WTC11 (cell line): ENCODE measurements around the gene LARP1B. TPM values are rescaled to one million over a fixed set of nuclear protein-coding genes. Genes with fewer than 3 reads are reported as not detected.

ENCODE experiments used
- ATAC-seq: fragments of 200-7000 bp; cut with Tn5 transposase; 2 replicates; pipeline ENCODE4 v1.10.0; 2021; ENCODE audit warnings: mild to moderate bottlenecking, moderate library complexity
- CTCF ChIA-PET: fragments of 300-600 bp; sonication (Branson Sonifier 250); formaldehyde crosslinking; loops from one replicate; lab custom pipeline; 2021; ENCODE audit warnings: antibody characterized with exemption; lab: Charles Lee
- POLR2A ChIA-PET: fragments of 350-600 bp; sonication (Branson Sonifier 250); formaldehyde crosslinking; loops from one replicate; lab custom pipeline; 2021; ENCODE audit warnings: antibody characterized with exemption; lab: Charles Lee
- DNase-seq: peaks from one replicate; pipeline ENCODE4 v3.0.0; 2021; ENCODE audit warnings: low spot score
- H3K27ac Mint-ChIP-seq: 2 replicates; pipeline ENCODE4 v1.8.0; 2021; ENCODE audit warnings: mixed read lengths
- H3K27me3 Mint-ChIP-seq: 2 replicates; pipeline ENCODE4 v1.8.0; 2021; ENCODE audit warnings: low read depth, mild to moderate bottlenecking, moderate library complexity, mixed read lengths
- H3K36me3 Mint-ChIP-seq: 2 replicates; pipeline ENCODE4 v1.8.0; 2021; ENCODE audit warnings: mixed read lengths
- H3K4me1 Mint-ChIP-seq: 2 replicates; pipeline ENCODE4 v1.8.0; 2022; ENCODE audit warnings: mixed read lengths
- H3K4me3 Mint-ChIP-seq: 2 replicates; pipeline ENCODE4 v1.8.0; 2021; ENCODE audit warnings: mild to moderate bottlenecking, moderate library complexity, mixed read lengths
- H3K9me3 Mint-ChIP-seq: 2 replicates; pipeline ENCODE4 v1.8.0; 2021; ENCODE audit warnings: mixed read lengths
- AFF4 ChIP-seq: sonication (generic); formaldehyde crosslinking; IDR thresholded peaks from 2 replicates; pipeline ENCODE4 v1.8.1; 2023; ENCODE audit warnings: mild to moderate bottlenecking, missing genetic modification reagents, borderline replicate concordance
- ATF1 ChIP-seq: sonication (generic); formaldehyde crosslinking; IDR thresholded peaks from 2 replicates; pipeline ENCODE4 v1.8.1; 2023; ENCODE audit warnings: mild to moderate bottlenecking, moderate library complexity, missing genetic modification reagents
- ATF6 ChIP-seq: sonication (generic); formaldehyde crosslinking; IDR thresholded peaks from 2 replicates; pipeline ENCODE4 v1.8.1; 2023; ENCODE audit warnings: mild to moderate bottlenecking, missing genetic modification reagents
- CBFB ChIP-seq: sonication (generic); formaldehyde crosslinking; IDR thresholded peaks from 2 replicates; pipeline ENCODE4 v1.8.1; 2022; ENCODE audit warnings: mild to moderate bottlenecking, low read depth, missing genetic modification reagents
- EMX1 ChIP-seq: fragments of 250-450 bp; sonication (Bioruptor Pico); IDR thresholded peaks from 2 replicates; pipeline ENCODE4 v1.8.0; 2021; ENCODE audit warnings: mild to moderate bottlenecking
- ESRRA ChIP-seq: sonication (generic); formaldehyde crosslinking; IDR thresholded peaks from 2 replicates; pipeline ENCODE4 v1.8.1; 2022; ENCODE audit warnings: mild to moderate bottlenecking, missing genetic modification reagents, borderline replicate concordance
- GTF2I ChIP-seq: fragments of 250-450 bp; sonication (Bioruptor Pico); conservative IDR thresholded peaks from 2 replicates; pipeline ENCODE4 v1.4.0; 2021; ENCODE audit warnings: mild to moderate bottlenecking
- IRF2 ChIP-seq: sonication (generic); formaldehyde crosslinking; IDR thresholded peaks from 2 replicates; pipeline ENCODE4 v1.8.0; 2022; ENCODE audit warnings: low read depth, missing genetic modification reagents, borderline replicate concordance
- MXD4 ChIP-seq: fragments of 250-450 bp; sonication (Bioruptor Pico); IDR thresholded peaks from 2 replicates; pipeline ENCODE4 v1.8.0; 2021; ENCODE audit warnings: mild to moderate bottlenecking, moderate library complexity, borderline replicate concordance
- NFE2L1 ChIP-seq: sonication (generic); formaldehyde crosslinking; IDR thresholded peaks from 2 replicates; pipeline ENCODE4 v1.8.1; 2023; ENCODE audit warnings: missing genetic modification reagents
- NR2C2 ChIP-seq: sonication (generic); formaldehyde crosslinking; IDR thresholded peaks from 2 replicates; pipeline ENCODE4 v1.8.0; 2022; ENCODE audit warnings: mild to moderate bottlenecking, missing genetic modification reagents
- SP1 ChIP-seq: sonication (generic); formaldehyde crosslinking; conservative IDR thresholded peaks from 2 replicates; pipeline ENCODE4 v1.8.1; 2022; ENCODE audit warnings: missing genetic modification reagents
- ZBTB43 ChIP-seq: sonication (generic); formaldehyde crosslinking; IDR thresholded peaks from 2 replicates; pipeline ENCODE4 v1.8.1; 2023; ENCODE audit warnings: mild to moderate bottlenecking, missing genetic modification reagents
- ZNF219 ChIP-seq: sonication (generic); formaldehyde crosslinking; IDR thresholded peaks from 2 replicates; pipeline ENCODE4 v1.8.0; 2023; ENCODE audit warnings: missing genetic modification reagents, mild to moderate bottlenecking, borderline replicate concordance
- ZNF423 ChIP-seq: fragments of 250-450 bp; sonication (Bioruptor Pico); IDR thresholded peaks from 2 replicates; pipeline ENCODE4 v2.1.2; 2022; ENCODE audit warnings: mild to moderate bottlenecking, moderate library complexity
- total RNA-seq: library from RNA; stranded (reverse); gene quantifications from 3 replicates; pipeline ENCODE4 v1.2.3, GENCODE V29; 2021
- TF ChIP-seq, protein P1 (sequence below): sonication (generic); formaldehyde crosslinking; IDR thresholded peaks from 2 replicates; pipeline ENCODE4 v1.8.1; 2023; ENCODE audit warnings: mild to moderate bottlenecking, moderate library complexity, missing genetic modification reagents
- TF ChIP-seq, protein P2 (sequence below): sonication (generic); formaldehyde crosslinking; IDR thresholded peaks from 2 replicates; pipeline ENCODE4 v1.8.1; 2022; ENCODE audit warnings: missing genetic modification reagents, borderline replicate concordance
- TF ChIP-seq, protein P3 (sequence below): sonication (generic); formaldehyde crosslinking; conservative IDR thresholded peaks from 2 replicates; pipeline ENCODE4 v1.8.1; 2022; ENCODE audit warnings: mild to moderate bottlenecking, missing genetic modification reagents
- TF ChIP-seq, protein P4 (sequence below): fragments of 250-450 bp; sonication (Bioruptor Pico); conservative IDR thresholded peaks from 2 replicates; pipeline ENCODE4 v1.9.0; 2021; ENCODE audit warnings: mild to moderate bottlenecking

LARP1B gene
- total RNA-seq, 1 experiment from 2014 or later, result 35.6 TPM

DNA sequence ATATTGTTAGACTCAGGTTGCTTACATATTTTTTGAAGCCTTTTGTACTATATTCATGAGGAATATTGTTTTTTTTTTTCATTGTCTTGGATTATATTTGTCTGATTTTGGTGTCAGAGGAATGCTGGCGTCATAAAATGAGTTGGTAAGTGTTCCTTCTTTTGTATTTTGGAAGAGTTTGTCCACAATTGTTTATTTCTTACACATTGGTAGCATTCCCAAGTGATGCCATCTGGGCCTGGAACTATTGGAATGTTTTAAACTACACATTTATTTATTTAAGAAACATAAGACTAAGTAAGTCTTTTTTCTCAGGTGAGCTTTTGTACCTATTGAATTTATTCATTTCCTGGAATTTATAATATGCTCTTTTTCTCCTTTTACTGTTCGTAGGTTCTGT is 107.6 kb downstream of the LARP1B start:
- POLR2A ChIA-PET, result no interaction called here
- Mint-ChIP-seq H3K4me3 (no peak overlapping the region), H3K27me3 (no peaks in the 10 kb centered on the region), H3K4me1 (peaks cover 3% of the 10 kb centered on the region), H3K36me3 (no peaks in the 10 kb centered on the region), H3K9me3 (no peaks in the 10 kb centered on the region), H3K27ac (no peak overlapping the region)
- DNase-seq (no peak), ATAC-seq (no peak)
- CTCF ChIA-PET, result no interaction called here
- TF ChIP-seq ZBTB43 (CRISPR knock-in tag), result no peak
- no peak for TF ChIP-seq ZNF423 (CRISPR knock-in tag)
- no peak for TF ChIP-seq IRF2 (CRISPR knock-in tag)
- no peak for TF ChIP-seq MXD4 (CRISPR knock-in tag)
- TF ChIP-seq AFF4 (CRISPR knock-in tag), result no peak
- TF ChIP-seq GTF2I, result no peak
- no peak for TF ChIP-seq CBFB (CRISPR knock-in tag)
- TF ChIP-seq EMX1 (CRISPR knock-in tag), result no peak
- no peak for TF ChIP-seq NFE2L1 (CRISPR knock-in tag)
- TF ChIP-seq ATF6 (CRISPR knock-in tag), result no peak
- TF ChIP-seq, protein P1, sequence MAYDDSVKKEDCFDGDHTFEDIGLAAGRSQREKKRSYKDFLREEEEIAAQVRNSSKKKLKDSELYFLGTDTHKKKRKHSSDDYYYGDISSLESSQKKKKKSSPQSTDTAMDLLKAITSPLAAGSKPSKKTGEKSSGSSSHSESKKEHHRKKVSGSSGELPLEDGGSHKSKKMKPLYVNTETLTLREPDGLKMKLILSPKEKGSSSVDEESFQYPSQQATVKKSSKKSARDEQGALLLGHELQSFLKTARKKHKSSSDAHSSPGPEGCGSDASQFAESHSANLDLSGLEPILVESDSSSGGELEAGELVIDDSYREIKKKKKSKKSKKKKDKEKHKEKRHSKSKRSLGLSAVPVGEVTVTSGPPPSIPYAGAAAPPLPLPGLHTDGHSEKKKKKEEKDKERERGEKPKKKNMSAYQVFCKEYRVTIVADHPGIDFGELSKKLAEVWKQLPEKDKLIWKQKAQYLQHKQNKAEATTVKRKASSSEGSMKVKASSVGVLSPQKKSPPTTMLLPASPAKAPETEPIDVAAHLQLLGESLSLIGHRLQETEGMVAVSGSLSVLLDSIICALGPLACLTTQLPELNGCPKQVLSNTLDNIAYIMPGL (CRISPR knock-in tag), result no peak
- TF ChIP-seq ESRRA (CRISPR knock-in tag), result no peak
- TF ChIP-seq, protein P2, sequence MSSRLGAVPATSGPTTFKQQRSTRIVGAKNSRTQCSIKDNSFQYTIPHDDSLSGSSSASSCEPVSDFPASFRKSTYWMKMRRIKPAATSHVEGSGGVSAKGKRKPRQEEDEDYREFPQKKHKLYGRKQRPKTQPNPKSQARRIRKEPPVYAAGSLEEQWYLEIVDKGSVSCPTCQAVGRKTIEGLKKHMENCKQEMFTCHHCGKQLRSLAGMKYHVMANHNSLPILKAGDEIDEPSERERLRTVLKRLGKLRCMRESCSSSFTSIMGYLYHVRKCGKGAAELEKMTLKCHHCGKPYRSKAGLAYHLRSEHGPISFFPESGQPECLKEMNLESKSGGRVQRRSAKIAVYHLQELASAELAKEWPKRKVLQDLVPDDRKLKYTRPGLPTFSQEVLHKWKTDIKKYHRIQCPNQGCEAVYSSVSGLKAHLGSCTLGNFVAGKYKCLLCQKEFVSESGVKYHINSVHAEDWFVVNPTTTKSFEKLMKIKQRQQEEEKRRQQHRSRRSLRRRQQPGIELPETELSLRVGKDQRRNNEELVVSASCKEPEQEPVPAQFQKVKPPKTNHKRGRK, result no peak
- TF ChIP-seq, protein P3, sequence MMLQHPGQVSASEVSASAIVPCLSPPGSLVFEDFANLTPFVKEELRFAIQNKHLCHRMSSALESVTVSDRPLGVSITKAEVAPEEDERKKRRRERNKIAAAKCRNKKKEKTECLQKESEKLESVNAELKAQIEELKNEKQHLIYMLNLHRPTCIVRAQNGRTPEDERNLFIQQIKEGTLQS (CRISPR knock-in tag), result no peak
- TF ChIP-seq NR2C2 (CRISPR knock-in tag), result no peak
- TF ChIP-seq, protein P4, sequence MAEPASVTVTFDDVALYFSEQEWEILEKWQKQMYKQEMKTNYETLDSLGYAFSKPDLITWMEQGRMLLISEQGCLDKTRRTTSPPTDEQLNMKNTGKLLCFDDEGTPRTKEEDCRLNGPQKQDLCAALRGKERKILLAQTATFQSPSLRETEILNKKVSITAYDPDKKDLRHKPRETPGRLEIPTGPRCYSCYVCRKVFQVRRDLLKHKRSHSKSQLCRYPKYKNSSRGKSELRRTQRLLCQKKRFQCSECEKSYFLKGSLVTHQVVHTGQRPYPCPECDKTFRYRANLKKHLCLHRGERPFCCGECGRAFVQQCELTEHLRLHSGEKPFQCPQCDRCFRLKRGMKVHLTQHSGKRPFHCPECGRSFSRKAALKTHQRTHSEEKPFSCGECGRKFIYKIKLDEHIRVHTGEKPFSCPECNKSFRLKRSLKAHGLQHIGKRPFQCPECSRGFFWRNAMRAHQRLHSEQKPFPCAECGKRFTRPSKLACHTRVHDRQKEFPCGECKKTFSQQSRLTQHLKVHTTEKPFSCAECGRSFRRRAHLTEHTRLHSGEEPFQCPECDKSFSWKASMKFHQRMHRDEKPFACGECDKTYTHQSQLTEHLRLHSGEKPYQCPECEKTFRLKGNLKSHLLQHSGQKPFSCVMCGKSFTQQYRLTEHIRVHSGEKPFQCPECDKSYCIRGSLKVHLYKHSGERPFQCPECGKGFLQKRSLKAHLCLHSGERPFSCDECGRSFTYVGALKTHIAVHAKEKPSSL (CRISPR knock-in tag), result no peak
- no peak for TF ChIP-seq ATF1
- TF ChIP-seq ZNF219 (CRISPR knock-in tag), result no peak
- TF ChIP-seq SP1 (CRISPR knock-in tag), result no peak
